Bronchus fibroblast of lung (primary cell): ENCODE results near the gene CCDC68. TPM values are rescaled to one million over a fixed set of nuclear protein-coding genes. Genes with fewer than 3 reads are reported as not detected.

Experiments used
- total RNA-seq: library from RNA; depleted of rRNA; stranded (reverse); fragments of >200 nt; gene quantifications from 2 replicates; pipeline ENCODE4 v1.2.3, GENCODE V29; 2015

Gene CCDC68, protein sequence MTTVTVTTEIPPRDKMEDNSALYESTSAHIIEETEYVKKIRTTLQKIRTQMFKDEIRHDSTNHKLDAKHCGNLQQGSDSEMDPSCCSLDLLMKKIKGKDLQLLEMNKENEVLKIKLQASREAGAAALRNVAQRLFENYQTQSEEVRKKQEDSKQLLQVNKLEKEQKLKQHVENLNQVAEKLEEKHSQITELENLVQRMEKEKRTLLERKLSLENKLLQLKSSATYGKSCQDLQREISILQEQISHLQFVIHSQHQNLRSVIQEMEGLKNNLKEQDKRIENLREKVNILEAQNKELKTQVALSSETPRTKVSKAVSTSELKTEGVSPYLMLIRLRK
- 3.7 and 6.1 TPM in 2 replicates for total RNA-seq

DNA sequence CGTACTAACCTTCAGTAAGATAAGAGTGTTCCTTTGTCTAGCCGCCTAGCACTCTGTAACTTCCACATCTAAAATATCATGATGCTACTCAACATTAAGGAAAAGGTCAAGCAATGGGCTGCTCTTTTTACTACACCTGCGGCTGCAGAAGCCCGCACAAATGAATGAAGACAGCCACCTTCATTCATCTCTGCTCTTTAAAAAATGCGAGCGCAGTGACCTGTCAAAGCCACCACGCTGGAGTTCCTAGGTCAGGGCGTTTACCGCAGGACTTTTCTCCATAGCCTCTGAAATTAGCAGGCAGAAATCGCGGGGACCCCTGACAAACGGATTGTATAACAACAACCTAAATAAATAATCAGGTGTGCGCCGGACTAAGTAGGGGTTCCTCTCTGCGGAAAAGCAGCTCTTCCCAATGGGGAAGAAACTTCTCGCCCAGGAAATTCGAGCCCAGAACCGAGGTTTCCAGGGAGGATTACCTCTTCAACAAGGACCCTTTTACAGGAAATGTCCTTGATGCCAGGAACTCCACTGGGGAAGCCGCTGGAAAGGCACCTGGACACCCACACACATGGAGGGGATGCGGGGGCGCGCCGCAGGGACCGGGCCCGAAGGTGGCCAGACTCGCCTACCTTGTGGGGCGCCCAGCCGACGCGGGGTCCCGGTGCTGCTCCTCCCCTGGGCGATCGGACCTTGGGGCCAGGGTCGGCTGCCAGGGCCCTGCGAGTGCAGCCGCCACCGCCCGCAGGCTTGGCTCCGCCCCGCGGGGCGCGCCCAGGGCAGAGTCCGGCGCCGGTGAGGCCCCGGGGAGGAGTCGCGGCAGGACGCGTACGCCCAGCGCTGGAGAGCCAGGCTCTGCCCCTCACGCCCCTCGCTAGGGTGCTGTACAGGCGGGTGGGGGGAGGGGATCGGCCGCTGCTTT is at the start of gene CCDC68:
TSS of gene CCDC68 (minus strand) at position 758 of the 922 bp plus-strand sequence. CDS start 16,670 bp downstream, outside the sequence.

Other genes with a start within 250 kb of the CCDC68 start
- gene RAB27B, start 131.0 kb downstream of the CCDC68 start, total RNA-seq, result 1.3 and 3.6 TPM in 2 replicates